MCF 10A (cell line): ENCODE data around the gene LRRC8A. TPM values are rescaled to one million over a fixed set of nuclear protein-coding genes. Genes with fewer than 3 reads are reported as not detected.

Experiments
- BruUV-seq: library from RNA; stranded (reverse); fragments of 400-500 nt; replicated peaks from 2 replicates; lab custom pipeline; 2021; lab: Mats Ljungman, UMichigan
- CTCF ChIA-PET: fragments of 300-600 bp; sonication (Branson Sonifier 250); formaldehyde crosslinking; extraction: SDS; loops from one replicate; lab custom pipeline; 2021; ENCODE audit warnings: antibody characterized with exemption, inconsistent platforms; lab: Yijun Ruan, JAX
- POLR2A ChIA-PET: fragments of 300-600, 350-650 bp; sonication (Branson Sonifier 250); formaldehyde crosslinking; extraction: SDS; loops from one replicate; lab custom pipeline; 2020; ENCODE audit warnings: antibody characterized with exemption, inconsistent platforms; lab: Yijun Ruan, JAX
- DNase-seq: peaks from one replicate; pipeline ENCODE4 v3.0.0-alpha.2; 2018; ENCODE audit not compliant: unreplicated experiment
- H3K27ac Mint-ChIP-seq: one replicate; pipeline ENCODE4 v1.8.0; 2022; ENCODE audit warnings: mild to moderate bottlenecking, low read depth, mixed read lengths; ENCODE audit not compliant: unreplicated experiment
- H3K27me3 Mint-ChIP-seq: one replicate; pipeline ENCODE4 v1.8.0; 2022; ENCODE audit warnings: mixed read lengths; ENCODE audit not compliant: insufficient read depth, unreplicated experiment
- H3K36me3 Mint-ChIP-seq: one replicate; pipeline ENCODE4 v1.8.0; 2022; ENCODE audit warnings: mild to moderate bottlenecking, moderate library complexity, mixed read lengths; ENCODE audit not compliant: insufficient read depth, unreplicated experiment
- H3K4me1 Mint-ChIP-seq: one replicate; pipeline ENCODE4 v1.8.0; 2022; ENCODE audit warnings: mixed read lengths; ENCODE audit not compliant: insufficient read depth, unreplicated experiment
- H3K4me3 Mint-ChIP-seq: one replicate; pipeline ENCODE4 v1.8.0; 2022; ENCODE audit warnings: mild to moderate bottlenecking, moderate library complexity, mixed read lengths; ENCODE audit not compliant: unreplicated experiment
- H3K9me3 Mint-ChIP-seq: one replicate; pipeline ENCODE4 v1.8.0; 2022; ENCODE audit warnings: mixed read lengths; ENCODE audit not compliant: unreplicated experiment
- CTCF ChIP-seq: fragments of 200-600 bp; IDR thresholded peaks from one replicate; pipeline ENCODE4 v1.8.0; 2022; ENCODE audit warnings: antibody characterized with exemption, mild to moderate bottlenecking; ENCODE audit not compliant: unreplicated experiment
- intact Hi-C: fragments of 100-400 bp; cut with micrococcal nuclease; formaldehyde crosslinking; loops from 2 replicates; pipeline ENCODE4 v1.14.1; 2022
- total RNA-seq: library from RNA; stranded (reverse); gene quantifications from 2 replicates; pipeline ENCODE4 v1.2.3, GENCODE V29; 2022

The LRRC8A gene
- total RNA-seq, 1 experiment from 2014 or later, result 30.9 TPM

GRCh38 chr9:128884164-128884563 lies 2.2 kb downstream of the LRRC8A start:
- POLR2A ChIA-PET, result interaction anchor here (0.7 kb wide), 1 partner anchor 31 kb away, joined by 3 read pairs; no protein-coding TSS in a partner anchor
- Mint-ChIP-seq H3K9me3 (no peaks in the 10 kb centered on the region), H3K27me3 (no peaks in the 10 kb centered on the region), H3K36me3 (peaks cover 29% of the 10 kb centered on the region), H3K4me3 (peak overlapping the region; percentile 50), H3K27ac (no peak overlapping the region), H3K4me1 (peaks cover 33% of the 10 kb centered on the region)
- no TSS peak for BruUV-seq
- TF ChIP-seq CTCF, result no peak
- no peak for DNase-seq
- CTCF ChIA-PET, result interaction anchor here (0.6 kb wide), 1 partner anchor 290 kb away, joined by 3 read pairs; no protein-coding TSS in a partner anchor
- intact Hi-C loops, result no loop called here

GRCh38 chr9:128885376-128885775 lies 3.4 kb downstream of the LRRC8A start:
- Mint-ChIP-seq H3K27me3 (no peaks in the 10 kb centered on the region), H3K9me3 (no peaks in the 10 kb centered on the region), H3K4me1 (peaks cover 34% of the 10 kb centered on the region), H3K27ac (no peak overlapping the region), H3K4me3 (peak overlapping the region; percentile 33), H3K36me3 (peaks cover 40% of the 10 kb centered on the region)
- ChIA-PET CTCF (no interaction called here), POLR2A (interaction anchor here (0.5 kb wide), 1 partner anchor 9 kb away, joined by 4 read pairs; no protein-coding TSS in a partner anchor)
- TF ChIP-seq CTCF, result no peak
- no peak for DNase-seq
- no TSS peak for BruUV-seq
- intact Hi-C loops, result no loop called here

GRCh38 chr9:128885798-128886197 lies 3.9 kb downstream of the LRRC8A start:
- Mint-ChIP-seq H3K27me3 (no peaks in the 10 kb centered on the region), H3K4me3 (no peak overlapping the region), H3K9me3 (no peaks in the 10 kb centered on the region), H3K36me3 (peaks cover 42% of the 10 kb centered on the region), H3K27ac (no peak overlapping the region), H3K4me1 (peaks cover 38% of the 10 kb centered on the region)
- intact Hi-C loops, result no loop called here
- CTCF ChIA-PET, result interaction anchor here (1.3 kb wide), 1 partner anchor 43 kb away, joined by 4 read pairs; no protein-coding TSS in a partner anchor
- DNase-seq, result no peak
- no peak for TF ChIP-seq CTCF
- POLR2A ChIA-PET, result interaction anchor here (0.5 to 0.6 kb wide), 2 partner anchors 9 to 939 kb away, joined by 4 read pairs; no protein-coding TSS in a partner anchor
- no TSS peak for BruUV-seq

GRCh38 chr9:128886211-128886891 lies 4.4 kb downstream of the LRRC8A start:
- H3K27me3 Mint-ChIP-seq, result no peaks in the 10 kb centered on the region
- peaks cover 46% of the 10 kb centered on the region for H3K36me3 Mint-ChIP-seq
- no peak for TF ChIP-seq CTCF
- BruUV-seq, result no TSS peak
- H3K27ac Mint-ChIP-seq, result no peak overlapping the region
- DNase-seq, result no peak
- CTCF ChIA-PET, result interaction anchor here (1.3 kb wide), 1 partner anchor 42 kb away, joined by 4 read pairs; no protein-coding TSS in a partner anchor
- intact Hi-C loops, result no loop called here
- peaks cover 38% of the 10 kb centered on the region for H3K4me1 Mint-ChIP-seq
- no peaks in the 10 kb centered on the region for H3K9me3 Mint-ChIP-seq
- POLR2A ChIA-PET, result interaction anchor here (0.6 to 0.7 kb wide), 2 partner anchors 580 to 938 kb away, joined by 3 to 4 read pairs; no protein-coding TSS in a partner anchor
- no peak overlapping the region for H3K4me3 Mint-ChIP-seq
